ENCODE measurements around the gene SYMPK.

SYMPK gene

DNA sequence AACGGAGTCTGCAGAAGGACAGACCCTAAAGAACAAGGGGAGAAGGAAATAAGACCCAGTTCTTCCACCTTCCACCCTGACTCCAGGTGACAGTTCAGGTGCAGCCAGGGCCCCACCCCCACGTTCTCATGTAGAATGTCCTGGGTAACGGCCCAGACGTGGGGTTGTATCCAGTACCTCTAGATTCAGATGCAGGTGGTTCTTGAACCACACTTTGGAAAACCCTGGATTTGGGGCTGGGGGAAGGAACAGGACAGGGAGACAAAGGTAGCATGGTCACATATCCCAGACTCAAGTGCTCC is 82.8 kb downstream of the SYMPK start:
- H3K27ac ChIP-seq = no peak overlapping the region

DNA sequence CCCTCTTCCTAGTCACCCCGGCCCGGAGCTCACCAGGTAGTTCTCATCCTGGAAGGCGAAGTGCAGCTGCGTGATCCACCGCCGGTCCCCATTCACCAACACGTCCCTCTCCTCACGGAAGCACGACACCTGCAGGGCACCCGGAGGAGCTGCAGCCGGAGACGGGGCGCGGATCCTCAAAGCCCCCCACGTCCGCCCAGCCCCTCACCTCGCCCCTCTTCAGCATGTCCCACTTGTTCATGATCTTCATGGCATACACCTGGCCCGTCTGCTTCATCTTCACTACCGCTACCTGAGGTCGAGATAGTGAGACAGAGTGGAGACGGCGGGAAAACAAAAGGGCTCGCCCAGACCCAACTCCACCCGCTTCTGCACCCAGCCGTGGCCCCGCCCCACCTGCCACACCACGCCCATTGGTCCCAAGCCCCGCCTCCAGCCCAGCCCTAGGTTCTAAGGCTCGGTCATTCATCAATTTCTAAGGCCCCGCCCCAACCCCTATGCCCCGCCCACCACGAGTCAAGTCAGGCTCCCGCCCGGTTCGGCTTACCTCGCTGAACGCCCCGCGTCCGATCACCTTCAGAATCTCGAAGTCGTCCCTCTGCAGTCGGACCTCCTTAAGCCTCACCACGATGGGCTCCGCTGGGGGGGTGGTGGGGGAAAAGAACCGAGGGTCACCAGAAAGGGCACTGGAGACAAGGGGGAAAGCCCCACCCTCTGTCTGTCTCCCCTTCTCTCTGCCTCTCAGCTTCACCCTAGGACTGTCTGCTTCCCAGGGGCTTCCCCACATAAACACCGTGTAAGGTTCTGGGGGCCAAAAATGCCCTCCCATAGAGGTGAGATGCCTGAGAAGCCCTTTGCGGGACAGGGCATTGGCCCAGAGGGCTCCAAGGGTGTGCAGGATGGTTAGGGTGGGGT is 83.5 kb downstream of the SYMPK start:
- no peak overlapping the region for H3K27ac ChIP-seq
- TF ChIP-seq, protein P1, sequence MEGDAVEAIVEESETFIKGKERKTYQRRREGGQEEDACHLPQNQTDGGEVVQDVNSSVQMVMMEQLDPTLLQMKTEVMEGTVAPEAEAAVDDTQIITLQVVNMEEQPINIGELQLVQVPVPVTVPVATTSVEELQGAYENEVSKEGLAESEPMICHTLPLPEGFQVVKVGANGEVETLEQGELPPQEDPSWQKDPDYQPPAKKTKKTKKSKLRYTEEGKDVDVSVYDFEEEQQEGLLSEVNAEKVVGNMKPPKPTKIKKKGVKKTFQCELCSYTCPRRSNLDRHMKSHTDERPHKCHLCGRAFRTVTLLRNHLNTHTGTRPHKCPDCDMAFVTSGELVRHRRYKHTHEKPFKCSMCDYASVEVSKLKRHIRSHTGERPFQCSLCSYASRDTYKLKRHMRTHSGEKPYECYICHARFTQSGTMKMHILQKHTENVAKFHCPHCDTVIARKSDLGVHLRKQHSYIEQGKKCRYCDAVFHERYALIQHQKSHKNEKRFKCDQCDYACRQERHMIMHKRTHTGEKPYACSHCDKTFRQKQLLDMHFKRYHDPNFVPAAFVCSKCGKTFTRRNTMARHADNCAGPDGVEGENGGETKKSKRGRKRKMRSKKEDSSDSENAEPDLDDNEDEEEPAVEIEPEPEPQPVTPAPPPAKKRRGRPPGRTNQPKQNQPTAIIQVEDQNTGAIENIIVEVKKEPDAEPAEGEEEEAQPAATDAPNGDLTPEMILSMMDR (conservative IDR thresholded peaks at IDR 0.05) = peak; percentile 85

More for the DNA sequence above, 82.8 kb downstream of the SYMPK start:
- TF ChIP-seq, protein P1 (conservative IDR thresholded peaks at IDR 0.05) = no peak

DNA sequence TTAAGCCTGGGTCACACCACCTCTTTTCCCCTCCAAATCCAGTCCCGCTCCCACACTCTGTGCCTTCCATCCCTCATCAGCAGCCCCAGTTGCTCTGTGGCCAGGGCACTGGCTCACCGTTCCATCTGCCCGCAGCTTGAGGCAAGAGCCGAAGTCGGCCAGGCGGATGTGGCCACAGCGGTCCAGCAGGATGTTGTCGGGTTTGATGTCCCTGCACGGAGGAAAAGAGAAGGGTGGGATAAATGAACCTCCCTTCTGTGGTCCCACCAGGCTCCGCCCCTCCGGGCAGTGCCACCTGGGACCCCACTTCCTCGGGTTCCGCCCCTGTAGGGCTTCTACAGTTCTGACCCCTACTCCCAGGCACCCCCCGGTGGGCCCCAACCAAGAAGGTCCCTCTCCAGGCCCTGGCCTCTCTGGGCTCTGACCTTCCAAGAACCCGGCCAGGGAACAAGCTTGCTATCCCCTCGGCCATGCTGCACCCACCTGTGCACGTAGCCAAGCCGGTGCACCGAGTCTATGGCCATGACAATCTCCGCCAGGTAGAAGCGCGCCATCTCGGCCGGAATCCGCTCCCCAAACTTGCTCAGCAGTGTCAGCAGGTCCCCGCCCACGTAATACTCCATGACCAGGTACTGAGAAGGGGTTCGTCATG is 84.8 kb downstream of the SYMPK start:
- TF ChIP-seq, protein P1 (conservative IDR thresholded peaks at IDR 0.05) = no peak
- no peak overlapping the region; the same call in 1 of the 2 replicates for H3K27ac ChIP-seq

DNA sequence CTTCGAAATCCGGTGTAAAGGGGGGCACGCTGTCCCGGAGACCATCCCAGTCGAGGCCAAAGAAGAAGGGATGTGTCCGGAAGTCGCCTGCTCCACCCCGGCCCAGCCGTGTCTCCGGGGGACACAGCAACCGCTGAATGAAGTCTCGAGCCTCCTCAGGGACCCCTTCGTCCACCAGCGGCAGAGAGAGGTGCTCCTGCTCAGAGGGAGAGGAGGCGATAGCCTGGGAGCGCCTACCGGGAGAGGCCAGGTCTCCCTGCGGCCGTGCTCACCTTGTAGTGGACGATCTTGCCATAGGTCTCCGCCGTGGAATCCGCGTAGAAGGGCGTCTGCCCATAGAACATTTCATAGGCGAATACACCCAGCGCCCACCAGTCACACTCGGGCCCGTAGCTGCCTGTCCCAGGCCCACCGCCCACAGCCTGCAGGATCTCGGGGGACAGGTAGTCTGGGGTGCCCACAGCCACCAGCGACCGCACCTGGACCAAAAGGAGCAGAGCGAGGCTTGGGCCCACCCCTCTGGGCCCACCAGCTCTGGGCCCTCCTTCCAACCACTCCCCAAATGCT is 85.5 kb downstream of the SYMPK start:
- TF ChIP-seq, protein P1 (conservative IDR thresholded peaks at IDR 0.05) = no peak
- no peak overlapping the region for H3K27ac ChIP-seq

DNA sequence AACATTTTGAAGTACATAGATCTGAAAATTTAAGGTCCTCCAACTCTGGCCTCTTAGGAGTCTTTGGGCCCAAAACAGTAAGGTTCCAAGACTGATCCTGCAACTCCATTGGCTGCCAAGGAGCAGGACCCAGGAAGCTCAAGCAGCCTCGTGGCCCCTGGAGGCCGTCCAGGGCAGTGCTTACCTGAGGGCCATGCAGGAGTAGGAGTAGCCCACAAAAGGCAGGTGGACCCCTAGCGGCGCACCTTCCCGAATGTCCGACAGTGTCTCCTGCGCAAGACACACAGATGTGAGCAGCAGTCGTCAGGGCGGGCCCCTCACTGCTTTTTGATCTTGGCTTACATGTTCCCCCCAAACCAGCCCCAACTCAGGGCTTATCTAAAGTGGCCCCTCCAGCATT is 88.2 kb downstream of the SYMPK start:
- H3K27ac ChIP-seq = no peak overlapping the region
- TF ChIP-seq, protein P1 (conservative IDR thresholded peaks at IDR 0.05) = no peak

DNA sequence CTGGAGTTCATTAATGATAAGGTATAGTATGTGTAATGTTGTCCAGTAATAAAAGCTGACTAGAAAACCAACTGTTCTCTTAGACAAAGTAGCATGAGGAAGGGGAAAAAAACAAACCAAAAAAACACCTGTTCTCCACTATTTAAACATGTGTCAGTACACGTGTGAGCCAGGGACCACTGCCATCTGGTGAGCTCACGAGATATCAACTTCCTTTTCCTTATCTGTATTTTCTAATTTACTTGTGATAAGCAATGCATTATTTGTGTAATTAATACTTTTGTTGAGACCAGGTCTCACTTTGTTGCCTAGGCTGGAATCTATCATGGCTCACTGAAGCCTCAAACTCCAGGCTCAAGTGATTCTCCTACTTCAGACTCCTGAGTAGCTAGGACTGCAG is 89.6 kb downstream of the SYMPK start:
- H3K27ac ChIP-seq = no peak overlapping the region
- TF ChIP-seq, protein P1 (conservative IDR thresholded peaks at IDR 0.05) = no peak

DNA sequence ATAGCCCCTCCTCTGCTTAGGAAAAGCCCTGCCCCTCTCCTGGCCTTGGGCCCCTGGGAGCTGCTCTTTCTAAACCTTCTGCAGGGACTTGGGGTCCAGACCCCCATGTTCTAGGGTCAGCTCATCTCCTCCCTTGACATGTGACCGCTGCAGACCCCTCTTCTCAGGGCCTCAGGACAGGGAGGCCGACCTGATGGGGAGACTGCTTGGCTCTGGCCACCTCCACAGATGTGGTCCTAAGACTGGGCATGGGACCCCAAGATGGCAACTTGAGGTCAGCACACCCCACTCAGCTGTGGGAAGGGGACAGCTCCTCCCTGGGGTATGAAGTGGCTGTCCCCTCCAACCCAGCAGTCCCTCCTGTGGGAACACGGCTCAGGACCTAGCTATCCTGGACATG is 90.0 kb downstream of the SYMPK start:
- H3K27ac ChIP-seq = no peak overlapping the region

More for the DNA sequence above, 90.0 kb downstream of the SYMPK start:
- TF ChIP-seq, protein P1 (conservative IDR thresholded peaks at IDR 0.05) = no peak
